K562 (cell line): ENCODE data around the gene RNF167. TPM values are rescaled to one million over a fixed set of nuclear protein-coding genes. Genes with fewer than 3 reads are reported as not detected.

ENCODE experiments used
- BHLHE40 ChIP-seq: IDR thresholded peaks from 2 replicates; pipeline ENCODE4 v1.6.1; 2011; ENCODE audit warnings: low read length, improper control_type of control experiment
- COPS2 ChIP-seq: fragments of 450-650 bp; conservative IDR thresholded peaks from 2 replicates; pipeline ENCODE4 v1.6.1; 2016; ENCODE audit warnings: mild to moderate bottlenecking, moderate library complexity
- CREM ChIP-seq: IDR thresholded peaks from 2 replicates; pipeline ENCODE4 v1.6.1; 2014; ENCODE audit warnings: antibody characterized with exemption, low read depth
- CTCF ChIP-seq, 3 experiments: IDR thresholded peaks in 2 of 3; conservative IDR thresholded peaks in 1 of 3; 2 replicates each; pipeline ENCODE4 v1.5.1; 2011 to 2012; ENCODE audit warnings: low read length in 3 of 3, mild to moderate bottlenecking in 3 of 3, control low read depth in 2 of 3, improper control_type of control experiment in 1 of 3, inconsistent platforms in 1 of 3, low read depth in 1 of 3, mixed read lengths in 1 of 3, moderate library complexity in 1 of 3; ENCODE audit not compliant: insufficient read depth in 2 of 3
- ESRRA ChIP-seq: fragments of 450-650 bp; IDR thresholded peaks from 2 replicates; pipeline ENCODE4 v1.6.1; 2014; ENCODE audit warnings: low read depth, mild to moderate bottlenecking, moderate library complexity, borderline replicate concordance
- HEY1 ChIP-seq: fragments of 250-450 bp; sonication (Bioruptor Pico); IDR thresholded peaks from 2 replicates; pipeline ENCODE4 v1.5.0; 2020; ENCODE audit warnings: mild to moderate bottlenecking, moderate library complexity, borderline replicate concordance
- POLR2AphosphoS2 ChIP-seq: IDR thresholded peaks from 2 replicates; pipeline ENCODE4 v1.6.1; 2012; ENCODE audit warnings: low read length, improper control_type of control experiment
- RBM22 ChIP-seq: fragments of 200-400 bp; formaldehyde crosslinking; IDR thresholded peaks from 2 replicates; pipeline ENCODE4 v1.6.1; 2018; ENCODE audit warnings: low read length, low read depth; ENCODE audit not compliant: poor library complexity, severe bottlenecking
- REST ChIP-seq, 2 experiments: fragments of 450-650 bp; formaldehyde crosslinking in 1 of 2; IDR thresholded peaks; 2 replicates each; pipeline versions ENCODE4 v1.4.0 to v1.6.1; 2014 to 2020; ENCODE audit warnings: mild to moderate bottlenecking in 2 of 2, borderline replicate concordance in 1 of 2, low read depth in 1 of 2
- TEAD1 ChIP-seq, 2 experiments: fragments of 450-650 bp in 1 of 2; sonication (generic) in 1 of 2; formaldehyde crosslinking; IDR thresholded peaks; 2 replicates each; pipeline versions ENCODE4 v1.4.0 to v1.8.0; 2020 to 2022; ENCODE audit warnings: mild to moderate bottlenecking in 2 of 2, missing genetic modification reagents in 1 of 2
- XRCC4 ChIP-seq: IDR thresholded peaks from one replicate; pipeline ENCODE4 v1.6.1; 2011; ENCODE audit not compliant: insufficient read depth, insufficient read length; ENCODE audit errors: extremely low read depth
- ZBTB7A ChIP-seq: IDR thresholded peaks from 2 replicates; pipeline ENCODE4 v1.6.1; 2011; ENCODE audit warnings: low read depth, mild to moderate bottlenecking, low read length, moderate library complexity, borderline replicate concordance; ENCODE audit not compliant: control insufficient read depth
- ZNF507 ChIP-seq: conservative IDR thresholded peaks from 2 replicates; pipeline ENCODE4 v1.6.1; 2017; ENCODE audit warnings: missing genetic modification characterization, missing compliant biosample characterization
- ZNF511 ChIP-seq: sonication (generic); formaldehyde crosslinking; IDR thresholded peaks from 2 replicates; pipeline ENCODE4 v1.8.0; 2022; ENCODE audit warnings: mild to moderate bottlenecking, missing genetic modification reagents
- polyA plus RNA-seq, 8 experiments: library from polyadenylated mRNA; depleted of rRNA in 4 of 8; stranded (reverse) in 5 of 8; unstranded in 3 of 8; fragments of >200 nt; fragmentation: Nextera tagmentation in 2 of 8; fragmentation: Illumina TruSeq in 1 of 8; extraction: Ambion mirVana in 2 of 8; extraction: Trizol in 1 of 8; gene quantifications; 2 replicates each; pipeline versions ENCODE4 v1.2.1 to v1.2.3, GENCODE V29; 2011 to 2014; ENCODE audit warnings: inconsistent platforms in 1 of 8, missing spikeins in 1 of 8
- total RNA-seq, 7 experiments: library from RNA; depleted of rRNA in 6 of 7; stranded (reverse); fragments of >200 nt in 6 of 7; fragmentation: Illumina TruSeq in 2 of 7; extraction: Trizol in 2 of 7; gene quantifications; 2 replicates each; pipeline versions ENCODE4 v1.2.1 to v1.2.3, GENCODE V29; 2011 to 2021; ENCODE audit warnings: low replicate concordance in 1 of 7

Gene RNF167
- total and polyA plus RNA-seq, 9 of the 15 experiments (the other 6 are each of a cell fraction or from before 2014, with no cell fraction given), result 16.5 to 143 (median 45.5) TPM

GRCh38 chr17:4895657-4896331, 44.3 kb upstream of the RNF167 start (continued):
- TF ChIP-seq HEY1 (CRISPR knock-in tag), result no peak
- 0 out of 2 replicates have a peak, but pooled peaks have one; percentile 13 for TF ChIP-seq ZBTB7A
- no peak for TF ChIP-seq COPS2
- no peak for TF ChIP-seq TEAD1 (CRISPR knock-in tag; IDR thresholded peaks at IDR 0.05)
- TF ChIP-seq CREM, result no peak
- TF ChIP-seq REST (IDR thresholded peaks at IDR 0.05; ENCODE audit: borderline replicate concordance), result no peak
- no peak for TF ChIP-seq REST (CRISPR knock-in tag; IDR thresholded peaks at IDR 0.05; ENCODE audit: low read depth)
- TF ChIP-seq BHLHE40, result no peak
- no peak for TF ChIP-seq POLR2AphosphoS2
- TF ChIP-seq ZNF511 (CRISPR knock-in tag), result no peak
- TF ChIP-seq RBM22, result peak; percentile 36
- TF ChIP-seq CTCF (IDR thresholded peaks at IDR 0.05 in 2 of 3, conservative IDR thresholded peaks at IDR 0.05 in 1 of 3; ENCODE audit: insufficient read depth in 2 of 3, low read depth in 1 of 3, low read length in 3 of 3), result peak; percentile 19 to 29 (median 23); a peak in 3 of 6 replicates
- TF ChIP-seq ESRRA, result peak; percentile 85
- TF ChIP-seq ZNF507 (tag), result no peak
- TF ChIP-seq XRCC4, result no peak
